ENCODE data around the gene SNX15.

- TF ChIP-seq SIN3A (IDR thresholded peaks at IDR 0.05; ENCODE audit: borderline replicate concordance, insufficient read depth, low read length), result no peak
- TF ChIP-seq POLR2AphosphoS5 (IDR thresholded peaks at IDR 0.05; ENCODE audit: low read depth, low read length), result no peak
- TF ChIP-seq TAF1 (IDR thresholded peaks at IDR 0.05; ENCODE audit: borderline replicate concordance, insufficient read depth, low read length), result no peak
- no peak for TF ChIP-seq REST (IDR thresholded peaks at IDR 0.05; ENCODE audit: insufficient read depth in 1 of 2, low read depth in 2 of 2, low read length in 2 of 2)
- no peak for TF ChIP-seq FOXP2 (optimal IDR thresholded peaks at IDR 0.05; ENCODE audit: borderline replicate concordance, extremely low read depth, extremely low read length, insufficient read depth)
Measured at GRCh38 chr11:65058012-65058411, 30.8 kb downstream of the SNX15 start.

Measured in PFSK-1 (cell line).